Measurements from ENCODE around the gene FBXL13. TPM values are rescaled to one million over a fixed set of nuclear protein-coding genes. Genes with fewer than 3 reads are reported as not detected.

The FBXL13 gene
- total RNA-seq (1 to 10 TPM in 2 of 9 donors, under 1 TPM in 6, not detected in 1; 0.16 to 1.2 (median 0.55) TPM), polyA plus RNA-seq (under 1 TPM; 0.19 to 0.36 TPM)
- long read RNA-seq, donor 1, result 0 reads
- long read RNA-seq, donor 2, result 0 reads
- long read RNA-seq, donor 3, partial matches to known transcripts, result 0 of 1 reads
- long read RNA-seq, donor 3, other reads (novel, unspliced or antisense), result 1 of 1 reads

- Histone ChIP-seq H3K4me3 (peak within 1 kb of the TSS; percentile 53 to 99 (median 86)), H3K4me1 (peaks cover 0 to 30% (median 16%) of the 10 kb centered on the region in 12 donors), H3K27ac (peak within 1 kb of the TSS; percentile 86 to 96 (median 93)), H3K9me3 (no peaks in the 10 kb centered on the region), H3K36me3 (no peaks in the 10 kb centered on the region), H3K27me3 (no peaks in the 10 kb centered on the region)
- peak in 1 of 2 donors; percentile 64 for TF ChIP-seq POLR2A (IDR thresholded peaks at IDR 0.05)
- TF ChIP-seq CTCF (IDR thresholded peaks at IDR 0.05), result peak in 9 of 12 donors; percentile 18 to 53 (median 28)
- ATAC-seq, result peak; percentile 87 to 98 (median 97)
- WGBS, 4 donors, result 0 to 3% (median 0%) methylated on average over 20 to 83 of the region's 83 CpGs
- intact Hi-C loops (cut with DNase I), result loop anchor here in 5 of 10 donors (2.0 to 10.0 kb wide), 5 partner anchors 70 to 330 kb away; partner anchors contain the start of genes NAPEPLD (in 3 of the 5) and FAM185A (in 2 of the 5)
- DNase-seq, result peak; percentile 90 to 92 (median 92)
These were observed at the start of gene FBXL13, which contains the start of gene ARMC10 for GRCh38 chr7:103074519-103075336. FBXL13 (minus strand) TSS chr7:103074796. ARMC10 (plus strand) TSS chr7:103075140; CDS start chr7:103075273, 133 bp downstream.

GRCh38 chr7:103123529-103123928 lies 48.9 kb upstream of the FBXL13 start:
- ATAC-seq, result no peak
- Histone ChIP-seq H3K36me3 (peaks cover 0 to 85% (median 54%) of the 10 kb centered on the region in 9 donors), H3K4me1 (no peaks in the 10 kb centered on the region), H3K27ac (no peak overlapping the region), H3K27me3 (no peaks in the 10 kb centered on the region), H3K4me3 (no peak overlapping the region), H3K9me3 (no peaks in the 10 kb centered on the region)
- intact Hi-C loops (cut with DNase I), result no loop called here
- WGBS, 4 donors, result 62 to 80% (median 65%) methylated on average over 3 of the region's 3 CpGs
- TF ChIP-seq CTCF (IDR thresholded peaks at IDR 0.05) (no peak), POLR2A (IDR thresholded peaks at IDR 0.05) (no peak)
- no peak for DNase-seq

- no peak overlapping the region for H3K27ac ChIP-seq
These were observed 47.0 kb upstream of the FBXL13 start for GRCh38 chr7:103121641-103122040.

More at GRCh38 chr7:103121641-103122040, 47.0 kb upstream of the FBXL13 start:
- intact Hi-C loops (cut with DNase I), result no loop called here
- TF ChIP-seq POLR2A (IDR thresholded peaks at IDR 0.05) (no peak), CTCF (IDR thresholded peaks at IDR 0.05) (no peak)
- H3K9me3 ChIP-seq, result no peaks in the 10 kb centered on the region
- no peaks in the 10 kb centered on the region for H3K4me1 ChIP-seq
- H3K27me3 ChIP-seq, result no peaks in the 10 kb centered on the region
- no peak for DNase-seq
- peaks cover 0 to 86% (median 43%) of the 10 kb centered on the region in 9 donors for H3K36me3 ChIP-seq
- no peak for ATAC-seq
- H3K4me3 ChIP-seq, result no peak overlapping the region
